ENCODE results near the gene PXT1. TPM values are rescaled to one million over a fixed set of nuclear protein-coding genes. Genes with fewer than 3 reads are reported as not detected.

The PXT1 gene
- total and polyA plus RNA-seq, 9 of the 15 experiments (the other 6 are each of a cell fraction or from before 2014, with no cell fraction given) = 0.09 to 0.11 (median 0.10) TPM; not detected in 5

- TF ChIP-seq REST (IDR thresholded peaks at IDR 0.05; ENCODE audit: borderline replicate concordance) (no peak), REST (CRISPR knock-in tag; IDR thresholded peaks at IDR 0.05; ENCODE audit: low read depth) (no peak), ATF6 (CRISPR knock-in tag; IDR thresholded peaks at IDR 0.05) (peak; percentile 43)
Observed at GRCh38 chr6:36350681-36351571, 91.7 kb downstream of the PXT1 start (continued).
